HepG2 (cell line): Measurements from ENCODE around the gene ZFPL1. TPM values are rescaled to one million over a fixed set of nuclear protein-coding genes. Genes with fewer than 3 reads are reported as not detected.

Experiments
- AGO1 ChIP-seq: fragments of 200-400 bp; formaldehyde crosslinking; IDR thresholded peaks from 2 replicates; pipeline ENCODE4 v1.6.1; 2017; ENCODE audit warnings: mild to moderate bottlenecking, low read depth, low read length, moderate library complexity; ENCODE audit not compliant: poor library complexity, severe bottlenecking
- BRCA1 ChIP-seq: sonication (generic); formaldehyde crosslinking; IDR thresholded peaks from 2 replicates; pipeline ENCODE4 v1.4.0; 2020; ENCODE audit warnings: missing genetic modification reagents
- DDIT3 ChIP-seq: sonication (generic); formaldehyde crosslinking; IDR thresholded peaks from 2 replicates; pipeline ENCODE4 v1.4.0; 2020; ENCODE audit warnings: mild to moderate bottlenecking, missing genetic modification reagents
- DMAP1 ChIP-seq: IDR thresholded peaks from 2 replicates; pipeline ENCODE4 v1.6.1; 2016
- E2F2 ChIP-seq: sonication (generic); formaldehyde crosslinking; IDR thresholded peaks from 2 replicates; pipeline ENCODE4 v1.4.0; 2020; ENCODE audit warnings: missing genetic modification reagents, borderline replicate concordance
- HES4 ChIP-seq: sonication (generic); formaldehyde crosslinking; IDR thresholded peaks from 2 replicates; pipeline ENCODE4 v1.9.0; 2021; ENCODE audit warnings: mild to moderate bottlenecking, missing genetic modification reagents, borderline replicate concordance
- KLF16 ChIP-seq, 2 experiments: sonication (generic) in 1 of 2; formaldehyde crosslinking in 1 of 2; IDR thresholded peaks; 2 replicates each; pipeline versions ENCODE4 v1.6.1 to v1.8.0; 2016 to 2023; ENCODE audit warnings: missing genetic modification reagents in 2 of 2, missing compliant biosample characterization in 1 of 2
- MAFF ChIP-seq: IDR thresholded peaks from 2 replicates; pipeline ENCODE4 v1.6.1; 2011; ENCODE audit warnings: low read depth, low read length, improper control_type of control experiment
- MAFK ChIP-seq, 2 experiments: IDR thresholded peaks in 1 of 2; conservative IDR thresholded peaks in 1 of 2; 2 replicates each; pipeline ENCODE4 v1.6.1; 2011; ENCODE audit warnings: improper control_type of control experiment in 2 of 2, low read length in 2 of 2
- PHF20 ChIP-seq: sonication (generic); formaldehyde crosslinking; IDR thresholded peaks from 2 replicates; pipeline ENCODE4 v1.5.0; 2020; ENCODE audit warnings: mild to moderate bottlenecking, missing genetic modification reagents
- REPIN1 ChIP-seq: sonication (generic); formaldehyde crosslinking; IDR thresholded peaks from 2 replicates; pipeline ENCODE4 v1.8.0; 2022; ENCODE audit warnings: missing genetic modification reagents, low read depth, mild to moderate bottlenecking, borderline replicate concordance
- SAFB2 ChIP-seq: sonication (generic); formaldehyde crosslinking; IDR thresholded peaks from 2 replicates; pipeline ENCODE4 v1.5.1; 2020; ENCODE audit warnings: missing genetic modification reagents, low read depth, mild to moderate bottlenecking, borderline replicate concordance
- SNAPC5 ChIP-seq: sonication (generic); formaldehyde crosslinking; IDR thresholded peaks from 2 replicates; pipeline ENCODE4 v1.8.1; 2023; ENCODE audit warnings: mild to moderate bottlenecking, missing genetic modification reagents, borderline replicate concordance
- TOE1 ChIP-seq: sonication (generic); formaldehyde crosslinking; IDR thresholded peaks from 2 replicates; pipeline ENCODE4 v1.4.0; 2020; ENCODE audit warnings: mild to moderate bottlenecking, missing genetic modification reagents
- ZFP36 ChIP-seq: fragments of 150-350 bp; IDR thresholded peaks from 2 replicates; pipeline ENCODE4 v1.6.1; 2018; ENCODE audit warnings: borderline replicate concordance, low read length, low read depth; ENCODE audit not compliant: partially characterized antibody
- ZMYM3 ChIP-seq: sonication (generic); formaldehyde crosslinking; IDR thresholded peaks from 2 replicates; pipeline ENCODE4 v1.5.1; 2020; ENCODE audit warnings: mild to moderate bottlenecking, missing genetic modification reagents
- ZNF256 ChIP-seq: sonication (generic); formaldehyde crosslinking; conservative IDR thresholded peaks from 2 replicates; pipeline ENCODE4 v1.4.0; 2020; ENCODE audit warnings: missing genetic modification reagents
- ZNF512 ChIP-seq: sonication (generic); formaldehyde crosslinking; IDR thresholded peaks from 2 replicates; pipeline ENCODE4 v1.4.0; 2020; ENCODE audit warnings: mild to moderate bottlenecking, missing genetic modification reagents
- ZNF562 ChIP-seq: sonication (generic); formaldehyde crosslinking; IDR thresholded peaks from 2 replicates; pipeline ENCODE4 v1.8.0; 2022; ENCODE audit warnings: missing genetic modification reagents, borderline replicate concordance
- ZNF770 ChIP-seq: sonication (generic); formaldehyde crosslinking; IDR thresholded peaks from 2 replicates; pipeline ENCODE4 v1.5.0; 2020; ENCODE audit warnings: mild to moderate bottlenecking, missing genetic modification reagents
- ZNF772 ChIP-seq: sonication (generic); formaldehyde crosslinking; IDR thresholded peaks from 2 replicates; pipeline ENCODE4 v1.5.0; 2020; ENCODE audit warnings: mild to moderate bottlenecking, missing genetic modification reagents
- ZNF790 ChIP-seq: sonication (generic); formaldehyde crosslinking; IDR thresholded peaks from 2 replicates; pipeline ENCODE4 v1.8.0; 2022; ENCODE audit warnings: missing genetic modification reagents, mild to moderate bottlenecking, borderline replicate concordance
- ZNF883 ChIP-seq: sonication (generic); formaldehyde crosslinking; IDR thresholded peaks from 2 replicates; pipeline ENCODE4 v1.5.1; 2020; ENCODE audit warnings: mild to moderate bottlenecking, missing genetic modification reagents; ENCODE audit errors: not compliant biosample characterization
- ZZZ3 ChIP-seq: sonication (generic); formaldehyde crosslinking; IDR thresholded peaks from 2 replicates; pipeline ENCODE4 v1.4.0; 2020; ENCODE audit warnings: missing genetic modification reagents, mild to moderate bottlenecking, borderline replicate concordance
- polyA plus RNA-seq, 8 experiments: library from polyadenylated mRNA; depleted of rRNA in 3 of 8; stranded (reverse) in 7 of 8; unstranded in 1 of 8; fragments of >200 nt; fragmentation: Illumina TruSeq in 4 of 8; extraction: Trizol in 4 of 8; gene quantifications; 2 replicates each; pipeline versions ENCODE4 v1.2.1 to v1.2.3, GENCODE V29; 2011 to 2016; ENCODE audit warnings: low read depth in 4 of 8, missing spikeins in 1 of 8, mixed read lengths in 1 of 8; ENCODE audit not compliant: insufficient read depth in 1 of 8
- total RNA-seq, 5 experiments: library from RNA; depleted of rRNA; stranded (reverse); fragments of >200 nt; fragmentation: Illumina TruSeq; extraction: Trizol; gene quantifications; 2 replicates each; pipeline ENCODE4 v1.2.3, GENCODE V29; 2016; ENCODE audit warnings: low read depth in 1 of 5

ZFPL1 gene
- total and polyA plus RNA-seq, 2 of the 13 experiments (the other 11 are each of a cell fraction or from before 2014, with no cell fraction given), result 32.2 to 56.0 TPM

- TF ChIP-seq HES4 (CRISPR knock-in tag) (no peak; the same call in 1 of the 2 replicates), SNAPC5 (CRISPR knock-in tag) (no peak), MAFF (no peak), ZNF562 (CRISPR knock-in tag) (no peak), BRCA1 (no peak), DDIT3 (CRISPR knock-in tag) (peak; percentile 56; the same call in 1 of the 2 replicates), ZNF770 (peak; percentile 68), TOE1 (peak; percentile 17; the same call in 1 of the 2 replicates), MAFK (conservative IDR thresholded peaks at IDR 0.05 in 1 of 2, IDR thresholded peaks at IDR 0.05 in 1 of 2; ENCODE audit: low read length in 2 of 2) (no peak), ZNF256 (no peak), ZNF772 (peak; percentile 75), ZMYM3 (peak; percentile 65), KLF16 (CRISPR knock-in tag; IDR thresholded peaks at IDR 0.05) (peak in 1 of 2 experiments; percentile 93; a peak in 2 of 4 replicates), AGO1 (peak; percentile 64), ZNF883 (CRISPR knock-in tag) (peak; percentile 74), ZNF790 (CRISPR knock-in tag) (no peak), ZFP36 (no peak), E2F2 (CRISPR knock-in tag) (no peak), PHF20 (CRISPR knock-in tag) (peak; percentile 99), REPIN1 (CRISPR knock-in tag) (peak; percentile 83; the same call in 1 of the 2 replicates), ZZZ3 (CRISPR knock-in tag) (peak; percentile 72; the same call in 1 of the 2 replicates), SAFB2 (no peak), DMAP1 (CRISPR knock-in tag) (peak; percentile 92), ZNF512 (CRISPR knock-in tag) (no peak)
Observed at GRCh38 chr11:65095974-65096806, 12.2 kb downstream of the ZFPL1 start, which contains the start of gene VPS51 (continued).
